VCaP (cell line): ENCODE data around the gene STARD3NL.

Experiments
- H3K27ac ChIP-seq: fragments of 450-650 bp; 2 replicates; pipeline ENCODE4 v1.5.1; 2017
- TF ChIP-seq, protein P1 (sequence below): fragments of 450-650 bp; conservative IDR thresholded peaks from 2 replicates; pipeline ENCODE4 v1.5.1; 2017; ENCODE audit warnings: mild to moderate bottlenecking, moderate library complexity

The STARD3NL gene

DNA sequence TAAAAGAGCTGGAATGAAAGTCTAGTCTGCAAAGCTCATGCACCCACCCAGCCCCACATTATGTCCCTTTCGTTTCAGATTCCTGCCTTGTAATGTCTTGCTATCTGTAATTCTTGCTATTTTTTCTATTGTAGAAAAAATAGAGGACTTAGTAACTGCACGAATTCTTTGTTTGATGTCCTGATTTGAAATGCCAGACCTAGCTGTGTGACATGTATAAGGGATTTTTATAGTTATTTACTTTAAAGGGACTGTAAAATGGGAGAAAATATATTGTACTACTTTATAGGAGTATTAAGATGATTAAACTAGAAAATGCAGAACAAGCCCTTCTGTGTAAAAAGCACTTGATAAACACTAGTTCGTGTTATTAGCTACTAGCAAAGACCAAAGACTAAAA, 63.0 kb downstream of the STARD3NL start:
- TF ChIP-seq, protein P1, sequence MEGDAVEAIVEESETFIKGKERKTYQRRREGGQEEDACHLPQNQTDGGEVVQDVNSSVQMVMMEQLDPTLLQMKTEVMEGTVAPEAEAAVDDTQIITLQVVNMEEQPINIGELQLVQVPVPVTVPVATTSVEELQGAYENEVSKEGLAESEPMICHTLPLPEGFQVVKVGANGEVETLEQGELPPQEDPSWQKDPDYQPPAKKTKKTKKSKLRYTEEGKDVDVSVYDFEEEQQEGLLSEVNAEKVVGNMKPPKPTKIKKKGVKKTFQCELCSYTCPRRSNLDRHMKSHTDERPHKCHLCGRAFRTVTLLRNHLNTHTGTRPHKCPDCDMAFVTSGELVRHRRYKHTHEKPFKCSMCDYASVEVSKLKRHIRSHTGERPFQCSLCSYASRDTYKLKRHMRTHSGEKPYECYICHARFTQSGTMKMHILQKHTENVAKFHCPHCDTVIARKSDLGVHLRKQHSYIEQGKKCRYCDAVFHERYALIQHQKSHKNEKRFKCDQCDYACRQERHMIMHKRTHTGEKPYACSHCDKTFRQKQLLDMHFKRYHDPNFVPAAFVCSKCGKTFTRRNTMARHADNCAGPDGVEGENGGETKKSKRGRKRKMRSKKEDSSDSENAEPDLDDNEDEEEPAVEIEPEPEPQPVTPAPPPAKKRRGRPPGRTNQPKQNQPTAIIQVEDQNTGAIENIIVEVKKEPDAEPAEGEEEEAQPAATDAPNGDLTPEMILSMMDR, result no peak
- H3K27ac ChIP-seq, result peak overlapping the region; percentile 100

DNA sequence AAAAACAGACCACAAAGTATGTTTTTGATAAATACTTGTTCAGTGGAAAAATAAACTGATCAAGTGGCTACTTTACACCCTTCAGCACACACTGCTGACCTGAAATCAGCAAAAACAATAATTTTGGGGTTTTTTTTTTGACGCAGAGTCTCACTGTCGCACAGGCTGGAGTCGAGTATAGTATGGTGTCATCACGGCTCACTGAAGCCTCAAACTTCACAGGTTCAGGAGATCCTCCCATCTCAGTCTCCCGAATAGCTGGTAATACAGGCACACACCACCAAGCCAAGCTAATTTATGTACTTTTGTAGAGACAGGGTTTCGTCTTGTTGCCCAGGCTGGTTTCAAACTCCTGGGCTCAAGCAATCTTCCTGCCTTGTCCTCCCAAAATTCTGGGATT, 64.8 kb downstream of the STARD3NL start:
- peak overlapping the region; percentile 100 for H3K27ac ChIP-seq

DNA sequence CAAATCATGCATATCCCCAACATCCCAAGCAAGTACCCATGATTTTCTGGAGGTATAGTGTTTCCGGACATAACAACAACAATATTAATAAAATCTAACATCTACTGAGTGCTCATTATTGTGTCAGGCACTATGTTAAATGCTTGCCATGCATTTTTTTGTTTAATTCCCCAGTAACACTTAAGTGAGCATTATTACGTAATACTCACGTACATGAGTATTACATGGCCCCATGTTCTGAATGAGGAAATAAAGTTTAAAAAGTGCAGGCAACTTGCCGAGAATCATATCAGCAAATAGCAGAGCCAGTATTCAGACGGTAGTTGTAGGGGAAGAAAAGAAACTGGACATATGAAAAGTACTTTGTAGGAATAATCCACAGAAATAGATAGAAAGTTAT, 65.3 kb downstream of the STARD3NL start:
- peak overlapping the region; percentile 100 for H3K27ac ChIP-seq

More for the DNA sequence above, 64.8 kb downstream of the STARD3NL start:
- TF ChIP-seq, protein P1, result no peak

DNA sequence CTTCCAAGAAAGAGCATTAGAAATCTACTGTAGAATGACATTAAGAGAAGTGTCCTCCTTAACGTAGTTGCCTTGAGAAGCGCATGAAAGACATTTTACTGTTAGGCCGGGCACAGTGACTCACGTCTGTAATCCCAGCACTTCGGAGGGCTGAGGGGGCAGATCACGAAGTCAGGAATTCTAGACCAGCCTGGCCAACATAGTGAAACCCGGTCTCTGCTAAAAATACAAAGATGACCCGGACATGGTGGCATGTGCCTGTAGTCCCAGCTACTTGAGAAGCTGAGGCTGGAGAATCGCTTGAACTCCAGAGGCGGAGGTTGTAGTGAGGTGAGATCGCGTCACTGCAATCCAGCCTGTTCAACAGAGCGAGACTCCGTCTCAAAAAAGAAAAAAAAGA, 66.5 kb downstream of the STARD3NL start:
- TF ChIP-seq, protein P1, result no peak
- H3K27ac ChIP-seq, result peak overlapping the region; percentile 100

DNA sequence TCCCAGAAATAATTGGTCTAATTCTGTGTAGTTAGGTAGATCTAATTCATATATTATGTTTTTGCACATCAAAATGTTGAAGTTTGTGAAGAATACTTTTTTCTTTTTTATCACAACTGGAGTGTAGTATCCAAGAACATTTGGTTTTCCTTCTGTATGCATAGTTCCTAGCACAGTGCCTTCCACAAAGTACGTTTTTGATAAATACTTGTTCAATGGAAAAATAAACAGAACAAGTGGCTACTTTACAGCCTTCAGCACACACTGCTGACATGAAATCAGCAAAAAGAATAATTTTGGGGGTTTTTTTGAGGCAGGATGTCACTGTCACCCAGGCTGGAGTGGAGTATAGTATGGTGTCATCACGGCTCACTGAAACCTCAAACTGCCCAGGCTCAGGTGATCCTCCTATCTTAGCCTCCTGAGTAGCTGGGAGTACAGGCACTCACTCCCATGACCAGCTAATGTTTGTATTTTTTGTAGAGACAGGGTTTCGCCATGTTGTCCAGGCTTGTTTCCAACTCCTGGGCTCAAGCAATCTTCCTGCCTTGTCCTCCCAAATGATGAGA, 67.4 kb downstream of the STARD3NL start:
- TF ChIP-seq, protein P1, result no peak

DNA sequence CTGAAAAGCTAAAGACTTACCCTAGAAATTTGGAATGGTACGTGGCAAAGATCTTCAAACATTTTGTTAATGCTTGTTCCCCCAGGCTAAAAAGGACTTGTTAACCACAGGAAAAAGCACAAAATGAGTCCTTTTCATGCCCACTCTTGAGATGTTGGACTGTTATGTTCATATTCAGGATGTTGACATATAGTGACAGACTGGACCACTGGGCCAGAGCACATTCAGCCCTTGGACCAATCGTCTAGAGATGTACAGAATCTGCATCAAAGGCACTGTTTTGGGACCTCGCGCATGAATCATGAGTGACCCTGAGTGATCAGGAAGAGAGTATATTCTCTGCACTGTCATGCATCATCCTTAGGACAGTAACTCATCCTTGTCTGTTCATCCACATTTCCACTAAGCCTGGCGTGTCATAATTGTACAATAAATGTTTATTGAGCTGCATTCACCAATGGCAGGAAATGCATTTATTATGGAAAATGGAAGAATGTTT, 70.1 kb downstream of the STARD3NL start:
- TF ChIP-seq, protein P1, result no peak
- H3K27ac ChIP-seq, result peak overlapping the region; percentile 100

More for the DNA sequence above, 67.4 kb downstream of the STARD3NL start:
- peak overlapping the region; percentile 100 for H3K27ac ChIP-seq

- peak overlapping the region; percentile 100 for H3K27ac ChIP-seq
These were observed 71.8 kb downstream of the STARD3NL start for GRCh38 chr7:38249849-38250248.

DNA sequence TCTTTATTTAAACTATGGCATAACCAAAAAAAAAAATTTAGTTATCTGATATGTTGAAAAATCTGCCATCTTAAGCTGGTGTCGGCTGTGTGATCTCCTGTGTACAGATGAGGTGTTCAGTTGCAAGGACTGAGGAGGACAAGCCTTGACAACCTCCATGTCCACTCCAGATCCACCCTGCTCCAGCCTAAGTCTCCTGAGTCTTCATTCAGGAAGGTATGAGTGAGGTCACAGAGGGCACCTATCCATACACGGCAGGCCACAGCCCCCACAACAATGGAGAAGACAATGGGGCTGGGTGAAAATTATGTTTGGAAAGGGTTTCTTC, 79.3 kb downstream of the STARD3NL start:
- TF ChIP-seq, protein P1, result no peak
- H3K27ac ChIP-seq, result peak overlapping the region; percentile 100

DNA sequence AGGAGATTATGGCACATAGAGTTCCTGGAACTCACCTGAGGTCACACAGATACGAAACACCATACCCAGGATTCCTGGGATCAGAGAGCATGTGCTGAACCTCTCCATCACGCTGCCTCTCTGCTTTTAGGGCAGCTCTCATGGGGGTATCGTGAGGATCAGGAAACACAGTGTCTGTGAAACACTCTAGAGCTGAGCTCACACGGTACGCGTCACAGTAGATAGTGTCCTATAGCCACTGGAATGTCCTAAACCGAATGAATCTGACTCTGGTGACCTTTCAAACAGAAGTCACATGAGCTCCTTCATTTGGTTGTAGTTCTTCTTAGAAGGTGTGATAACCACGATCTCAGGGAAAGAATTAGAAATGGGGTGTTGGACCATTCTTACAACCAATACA, 81.1 kb downstream of the STARD3NL start:
- peak overlapping the region; percentile 100 for H3K27ac ChIP-seq

- H3K27ac ChIP-seq, result peak overlapping the region; percentile 100
These were observed 83.6 kb downstream of the STARD3NL start for GRCh38 chr7:38261601-38262000.

- peak overlapping the region; percentile 100 for H3K27ac ChIP-seq
These were observed 84.0 kb downstream of the STARD3NL start for GRCh38 chr7:38262026-38262425.
